Lower leg skin (tissue), 3 donors: ENCODE measurements around the gene TRAP1.

Source experiments
- POLR2A ChIP-seq, 2 donors: fragments of 450-650 bp; IDR thresholded peaks; one replicate each; pipeline ENCODE4 v1.6.1; 2016 to 2017; ENCODE audit warnings: antibody characterized with exemption in 2 of 2, mild to moderate bottlenecking in 1 of 2, moderate library complexity in 1 of 2
- TF ChIP-seq, protein P1 (sequence below), 3 donors: fragments of 450-650 bp; IDR thresholded peaks; one replicate each; pipeline ENCODE4 v1.5.1; 2016; ENCODE audit warnings: antibody characterized with exemption in 3 of 3, mild to moderate bottlenecking in 3 of 3, moderate library complexity in 2 of 3

DNA sequence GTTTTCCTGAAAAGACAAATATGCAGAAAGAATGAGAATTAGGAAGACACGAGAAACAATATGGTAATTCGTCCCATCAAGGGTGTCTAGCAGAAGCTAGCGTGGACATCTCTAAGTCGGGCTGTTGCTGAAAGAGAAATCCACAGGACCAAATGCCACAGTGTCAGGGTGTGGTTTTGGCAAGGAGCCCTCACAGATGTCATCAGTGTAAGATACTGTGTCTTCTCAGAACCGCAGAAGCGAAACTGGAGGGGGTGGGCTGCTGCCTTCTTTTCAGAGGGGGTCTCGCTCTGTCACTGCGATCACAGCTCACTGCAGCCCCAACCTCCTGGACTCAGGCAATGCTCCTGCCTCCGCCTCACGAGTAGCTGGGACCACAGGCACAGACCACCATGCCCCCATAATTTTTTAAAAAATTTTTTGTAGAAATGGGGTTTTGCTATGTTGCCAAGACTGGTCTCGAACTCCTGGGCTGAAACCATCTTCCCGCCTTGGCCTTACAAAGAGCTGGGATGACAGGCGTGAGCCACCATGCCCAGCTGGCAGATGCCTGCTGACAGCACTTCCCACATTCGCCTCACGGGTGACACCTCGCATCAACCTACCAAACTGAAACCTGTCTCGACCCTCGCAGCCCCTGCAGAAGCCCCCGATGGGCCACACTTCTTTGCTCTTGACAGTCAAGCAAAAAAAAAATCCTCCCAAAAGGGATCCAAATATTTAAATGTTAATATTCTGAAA lies 26.2 kb downstream of the TRAP1 start:
- TF ChIP-seq, protein P1, sequence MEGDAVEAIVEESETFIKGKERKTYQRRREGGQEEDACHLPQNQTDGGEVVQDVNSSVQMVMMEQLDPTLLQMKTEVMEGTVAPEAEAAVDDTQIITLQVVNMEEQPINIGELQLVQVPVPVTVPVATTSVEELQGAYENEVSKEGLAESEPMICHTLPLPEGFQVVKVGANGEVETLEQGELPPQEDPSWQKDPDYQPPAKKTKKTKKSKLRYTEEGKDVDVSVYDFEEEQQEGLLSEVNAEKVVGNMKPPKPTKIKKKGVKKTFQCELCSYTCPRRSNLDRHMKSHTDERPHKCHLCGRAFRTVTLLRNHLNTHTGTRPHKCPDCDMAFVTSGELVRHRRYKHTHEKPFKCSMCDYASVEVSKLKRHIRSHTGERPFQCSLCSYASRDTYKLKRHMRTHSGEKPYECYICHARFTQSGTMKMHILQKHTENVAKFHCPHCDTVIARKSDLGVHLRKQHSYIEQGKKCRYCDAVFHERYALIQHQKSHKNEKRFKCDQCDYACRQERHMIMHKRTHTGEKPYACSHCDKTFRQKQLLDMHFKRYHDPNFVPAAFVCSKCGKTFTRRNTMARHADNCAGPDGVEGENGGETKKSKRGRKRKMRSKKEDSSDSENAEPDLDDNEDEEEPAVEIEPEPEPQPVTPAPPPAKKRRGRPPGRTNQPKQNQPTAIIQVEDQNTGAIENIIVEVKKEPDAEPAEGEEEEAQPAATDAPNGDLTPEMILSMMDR (IDR thresholded peaks at IDR 0.05), result no peak
- no peak for TF ChIP-seq POLR2A (IDR thresholded peaks at IDR 0.05)
